IMR-90 (cell line): ENCODE results near the gene PYGO2. TPM values are rescaled to one million over a fixed set of nuclear protein-coding genes. Genes with fewer than 3 reads are reported as not detected.

Source experiments
- ATAC-seq: fragments of 200-7000 bp; cut with Tn5 transposase; 2 replicates; pipeline ENCODE4 v1.9.1; 2020; ENCODE audit warnings: low read depth, mild to moderate bottlenecking, moderate library complexity
- BruUV-seq: library from RNA; stranded (reverse); fragments of 400-500 nt; replicated peaks from 2 replicates; lab custom pipeline; 2021; lab: Mats Ljungman, UMichigan
- CTCF ChIA-PET: fragments of 300-600 bp; formaldehyde crosslinking; extraction: SDS; loops from one replicate; lab custom pipeline; 2021; ENCODE audit warnings: antibody characterized with exemption; lab: Yijun Ruan, JAX
- POLR2A ChIA-PET: fragments of 300-600 bp; sonication (Branson Sonifier 250); formaldehyde crosslinking; loops from one replicate; lab custom pipeline; 2022; ENCODE audit warnings: antibody characterized with exemption; ENCODE audit not compliant: unreplicated experiment; lab: Charles Lee
- DNase-seq: peaks from one replicate; pipeline ENCODE4 v3.0.0; 2013
- H2AFZ ChIP-seq: replicated peaks from 2 replicates; pipeline ENCODE3; 2013; ENCODE audit warnings: low read length, mild to moderate bottlenecking; ENCODE audit not compliant: poor library complexity
- H2AK5ac ChIP-seq: 2 replicates; pipeline ENCODE4 v1.6.1; 2013; ENCODE audit warnings: low read depth, low read length, inconsistent platforms
- H2AK9ac ChIP-seq: replicated peaks from 2 replicates; pipeline ENCODE3; 2013; ENCODE audit warnings: mild to moderate bottlenecking, low read depth, low read length, moderate library complexity; ENCODE audit not compliant: poor library complexity
- H2BK120ac ChIP-seq: 2 replicates; pipeline ENCODE4 v1.6.1; 2013; ENCODE audit warnings: low read depth, low read length, inconsistent platforms
- H2BK15ac ChIP-seq: 3 replicates; pipeline ENCODE4 v1.6.1; 2013; ENCODE audit warnings: low read depth, low read length, inconsistent platforms
- H2BK20ac ChIP-seq: 2 replicates; pipeline ENCODE4 v1.6.1; 2013; ENCODE audit warnings: low read depth, mild to moderate bottlenecking, inconsistent platforms, low read length, moderate library complexity
- H2BK5ac ChIP-seq: 2 replicates; pipeline ENCODE4 v1.6.1; 2013; ENCODE audit warnings: mild to moderate bottlenecking, low read depth, low read length, inconsistent platforms; ENCODE audit not compliant: poor library complexity, severe bottlenecking
- H3K14ac ChIP-seq: replicated peaks from 2 replicates; pipeline ENCODE4 v1.6.1; 2013; ENCODE audit warnings: low read depth, low read length, inconsistent platforms
- H3K18ac ChIP-seq: 2 replicates; pipeline ENCODE4 v1.6.1; 2013; ENCODE audit warnings: low read depth, low read length, control low read depth
- H3K23ac ChIP-seq: 2 replicates; pipeline ENCODE4 v1.6.1; 2013; ENCODE audit warnings: low read depth, low read length, inconsistent platforms
- H3K27ac ChIP-seq: 2 replicates; pipeline ENCODE4 v1.5.1; 2013; ENCODE audit warnings: mild to moderate bottlenecking, control low read depth, low read length; ENCODE audit not compliant: insufficient read depth
- H3K27me3 ChIP-seq: 2 replicates; pipeline ENCODE4 v1.6.1; 2013; ENCODE audit warnings: low read length; ENCODE audit not compliant: control insufficient read depth, insufficient read depth
- H3K36me3 ChIP-seq: 2 replicates; pipeline ENCODE4 v1.6.1; 2013; ENCODE audit warnings: low read length, mixed read lengths; ENCODE audit not compliant: control insufficient read depth, insufficient read depth
- H3K4ac ChIP-seq: 2 replicates; pipeline ENCODE4 v1.6.1; 2013; ENCODE audit warnings: low read depth, low read length, inconsistent platforms
- H3K4me1 ChIP-seq: 2 replicates; pipeline ENCODE4 v1.6.1; 2013; ENCODE audit warnings: low read length, mixed read lengths; ENCODE audit not compliant: control insufficient read depth, insufficient read depth
- H3K4me2 ChIP-seq: 2 replicates; pipeline ENCODE4 v1.6.1; 2013; ENCODE audit warnings: low read depth, mild to moderate bottlenecking, control low read depth, low read length, moderate library complexity
- H3K4me3 ChIP-seq: 2 replicates; pipeline ENCODE4 v1.5.1; 2013; ENCODE audit warnings: low read depth, mild to moderate bottlenecking, control low read depth, low read length, moderate library complexity; ENCODE audit not compliant: insufficient read depth
- H3K56ac ChIP-seq: 2 replicates; pipeline ENCODE4 v1.6.1; 2013; ENCODE audit warnings: low read length, inconsistent platforms; ENCODE audit not compliant: insufficient read depth; ENCODE audit errors: extremely low read depth
- H3K79me1 ChIP-seq, 2 experiments: 2 replicates each; pipeline ENCODE4 v1.6.1; 2013; ENCODE audit warnings: low read length in 2 of 2, inconsistent platforms in 1 of 2, low read depth in 1 of 2
- H3K9ac ChIP-seq: 2 replicates; pipeline ENCODE4 v1.6.1; 2013; ENCODE audit warnings: low read depth, low read length, control low read depth
- H3K9me1 ChIP-seq: 2 replicates; pipeline ENCODE4 v1.6.1; 2013; ENCODE audit warnings: low read length, inconsistent platforms; ENCODE audit not compliant: insufficient read depth
- H3K9me3 ChIP-seq: 2 replicates; pipeline ENCODE4 v1.6.1; 2013; ENCODE audit warnings: low read length; ENCODE audit not compliant: control insufficient read depth, insufficient read depth
- H4K20me1 ChIP-seq: 2 replicates; pipeline ENCODE4 v1.6.1; 2013; ENCODE audit warnings: low read length, inconsistent platforms; ENCODE audit not compliant: insufficient read depth
- H4K5ac ChIP-seq: 2 replicates; pipeline ENCODE4 v1.6.1; 2013; ENCODE audit warnings: mild to moderate bottlenecking, low read depth, low read length, control low read depth
- H4K8ac ChIP-seq, 2 experiments: 2 replicates each; pipeline ENCODE4 v1.6.1; 2013; ENCODE audit warnings: low read depth in 2 of 2, low read length in 2 of 2, control low read depth in 1 of 2, inconsistent platforms in 1 of 2
- H4K91ac ChIP-seq: 2 replicates; pipeline ENCODE4 v1.6.1; 2013; ENCODE audit warnings: low read depth, low read length, inconsistent platforms; ENCODE audit not compliant: insufficient read depth
- CEBPB ChIP-seq: IDR thresholded peaks from 2 replicates; pipeline ENCODE4 v1.6.1; 2012; ENCODE audit warnings: low read depth, low read length, improper control_type of control experiment
- CHD1 ChIP-seq: IDR thresholded peaks from 2 replicates; pipeline ENCODE4 v1.6.1; 2012; ENCODE audit warnings: low read depth, low read length, improper control_type of control experiment
- ELK1 ChIP-seq: fragments of 150-350 bp; IDR thresholded peaks from 2 replicates; pipeline ENCODE4 v1.6.1; 2016; ENCODE audit warnings: low read depth, mild to moderate bottlenecking, low read length, moderate library complexity, borderline replicate concordance
- MAFK ChIP-seq: IDR thresholded peaks from 2 replicates; pipeline ENCODE4 v1.6.1; 2012; ENCODE audit warnings: low read depth, low read length, improper control_type of control experiment
- MXI1 ChIP-seq: IDR thresholded peaks from 2 replicates; pipeline ENCODE4 v1.6.1; 2012; ENCODE audit warnings: low read depth, mild to moderate bottlenecking, low read length, moderate library complexity, borderline replicate concordance
- NFE2L2 ChIP-seq: fragments of 150-350 bp; IDR thresholded peaks from 2 replicates; pipeline ENCODE4 v1.6.1; 2016; ENCODE audit warnings: low read depth, mild to moderate bottlenecking, low read length
- POLR2A ChIP-seq: IDR thresholded peaks from 2 replicates; pipeline ENCODE4 v1.6.1; 2012; ENCODE audit warnings: mild to moderate bottlenecking, low read depth, low read length
- RAD21 ChIP-seq: IDR thresholded peaks from 2 replicates; pipeline ENCODE4 v1.6.1; 2012; ENCODE audit warnings: low read length, improper control_type of control experiment
- RCOR1 ChIP-seq: IDR thresholded peaks from 2 replicates; pipeline ENCODE4 v1.6.1; 2012; ENCODE audit warnings: mild to moderate bottlenecking, low read length, improper control_type of control experiment; ENCODE audit not compliant: insufficient replicate concordance
- RFX5 ChIP-seq: IDR thresholded peaks from 2 replicates; pipeline ENCODE4 v1.8.0; 2012; ENCODE audit warnings: low read depth, mild to moderate bottlenecking, low read length, moderate library complexity
- SMC3 ChIP-seq: fragments of 150-350 bp; IDR thresholded peaks from 2 replicates; pipeline ENCODE4 v1.6.1; 2016; ENCODE audit warnings: low read depth, mild to moderate bottlenecking, antibody characterized with exemption, low read length, moderate library complexity
- WGBS, 2 experiments: methylation state at CpG; one replicate each; pipeline versions ENCODE4 v1.1.5 to v1.1.7; 2013; ENCODE audit warnings: missing lambda C conversion rate in 2 of 2; ENCODE audit not compliant: insufficient read length in 1 of 2; ENCODE audit errors: extremely low coverage in 2 of 2; 5-methylcytosine and 5-hydroxymethylcytosine counted together
- dilution Hi-C: fragments of 300-500 bp; cut with HindIII; formaldehyde crosslinking; loops from one replicate; pipeline ENCODE4 v1.14.3; 2018; ENCODE audit warnings: low sequenced_read_pairs; ENCODE audit not compliant: unreplicated experiment
- in situ Hi-C: fragments of 300-500 bp; cut with MboI; formaldehyde crosslinking; loops from 3 replicates; pipeline ENCODE4 v1.14.3; 2019; ENCODE audit warnings: low sequenced_read_pairs, inconsistent platforms, mixed read lengths
- intact Hi-C: fragments of 100-400 bp; cut with micrococcal nuclease; formaldehyde crosslinking; loops from 2 replicates; pipeline ENCODE4 v1.10.0; 2022
- polyA plus RNA-seq, 3 experiments: library from polyadenylated mRNA; depleted of rRNA; stranded (reverse); fragments of >200 nt; gene quantifications; 2 replicates each; pipeline ENCODE4 v1.2.3, GENCODE V29; 2012; ENCODE audit warnings: low replicate concordance in 1 of 3
- total RNA-seq: library from RNA; depleted of rRNA; stranded (reverse); fragments of >200 nt; gene quantifications from 2 replicates; pipeline ENCODE4 v1.2.3, GENCODE V29; 2012
- TF ChIP-seq, protein P1 (sequence below): fragments of 150-350 bp; IDR thresholded peaks from 2 replicates; pipeline ENCODE4 v1.6.1; 2017; ENCODE audit warnings: mild to moderate bottlenecking, antibody characterized with exemption, low read length, low read depth

The PYGO2 gene
- total and polyA plus RNA-seq, 2 of the 4 experiments (the other 2 are of a cell fraction) = 5.4 to 14.8 TPM

GRCh38 chr1:154958681-154959425 lies 2.7 kb downstream of the PYGO2 start:
- Histone ChIP-seq H3K4me1 (peaks cover 18% of the 10 kb centered on the region), H3K4ac (no peak overlapping the region)
- POLR2A ChIA-PET = no interaction called here

More at GRCh38 chr1:154958681-154959425, 2.7 kb downstream of the PYGO2 start:
- CTCF ChIA-PET = no interaction called here
- H2BK15ac ChIP-seq = no peak overlapping the region
- 93% methylated on average over 5 of the region's 16 CpGs; no CpG with 5 or more reads in 1 of the 2 experiments for WGBS, 2 experiments
- peaks cover 25% of the 10 kb centered on the region for H3K36me3 ChIP-seq
- H3K56ac ChIP-seq = no peak overlapping the region
- no peak for ATAC-seq
- TF ChIP-seq POLR2A = no peak
- no peak for TF ChIP-seq CHD1
- no peak for TF ChIP-seq RFX5
- no peak for TF ChIP-seq RCOR1
- TF ChIP-seq SMC3 = no peak
- no peak for TF ChIP-seq MAFK
- TF ChIP-seq, protein P1, sequence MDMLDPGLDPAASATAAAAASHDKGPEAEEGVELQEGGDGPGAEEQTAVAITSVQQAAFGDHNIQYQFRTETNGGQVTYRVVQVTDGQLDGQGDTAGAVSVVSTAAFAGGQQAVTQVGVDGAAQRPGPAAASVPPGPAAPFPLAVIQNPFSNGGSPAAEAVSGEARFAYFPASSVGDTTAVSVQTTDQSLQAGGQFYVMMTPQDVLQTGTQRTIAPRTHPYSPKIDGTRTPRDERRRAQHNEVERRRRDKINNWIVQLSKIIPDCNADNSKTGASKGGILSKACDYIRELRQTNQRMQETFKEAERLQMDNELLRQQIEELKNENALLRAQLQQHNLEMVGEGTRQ = no peak
- TF ChIP-seq MXI1 = no peak
- no peak for TF ChIP-seq ELK1
- no peak for TF ChIP-seq CEBPB
- TF ChIP-seq RAD21 = no peak
- TF ChIP-seq NFE2L2 = no peak
- no peak overlapping the region for H3K4me3 ChIP-seq
- H2BK120ac ChIP-seq = no peak overlapping the region
- no peak overlapping the region for H2AK9ac ChIP-seq
- no peak overlapping the region for H3K27ac ChIP-seq
- H4K91ac ChIP-seq = no peak overlapping the region
- no peak overlapping the region for H3K14ac ChIP-seq
- dilution Hi-C loops = no loop called here
- no peak overlapping the region for H3K9ac ChIP-seq
- intact Hi-C loops = loop anchor here (5.0 kb wide), 1 partner anchor 103 kb away; the partner anchor contains the start of gene EFNA4
- no peaks in the 10 kb centered on the region for H3K27me3 ChIP-seq
- no peak overlapping the region for H2AK5ac ChIP-seq
- H3K23ac ChIP-seq = no peak overlapping the region
- no peak overlapping the region for H2BK5ac ChIP-seq
- H4K5ac ChIP-seq = no peak overlapping the region
- in situ Hi-C loops = loop anchor here (10.0 kb wide), 1 partner anchor 96 kb away; the partner anchor contains the start of gene ADAM15
- H2AFZ ChIP-seq = no peak overlapping the region
- no peak overlapping the region for H3K18ac ChIP-seq
- H3K9me1 ChIP-seq = peaks cover 8% of the 10 kb centered on the region
- H4K8ac ChIP-seq = no peak overlapping the region
- H3K4me2 ChIP-seq = no peak overlapping the region
- no peak overlapping the region for H2BK20ac ChIP-seq
- DNase-seq = no peak
- no TSS peak for BruUV-seq
- H3K9me3 ChIP-seq = no peaks in the 10 kb centered on the region
- H3K79me1 ChIP-seq = peaks cover 19 to 62% of the 10 kb centered on the region in 2 experiments; a peak in 3 of 4 replicates
- H4K20me1 ChIP-seq = peaks cover 13% of the 10 kb centered on the region
